Stomach smooth muscle (tissue), 2 donors: ENCODE measurements around the gene ZNF236.
"Not testable (repeated sequence)": the region's sequence is repeated elsewhere in the genome, so short reads cannot be mapped to it uniquely, and the experiment has no call there.

Experiments
- H3K27ac ChIP-seq: one replicate; pipeline ENCODE4 v1.7.0; 2013; ENCODE audit warnings: mild to moderate bottlenecking, low read length, inconsistent platforms
- H3K27me3 ChIP-seq, 2 donors: one replicate each; pipeline ENCODE4 v1.7.0; 2013; ENCODE audit warnings: low read length in 2 of 2; ENCODE audit not compliant: insufficient read depth in 2 of 2, control insufficient read depth in 1 of 2
- H3K36me3 ChIP-seq, 2 donors: one replicate each; pipeline ENCODE4 v1.7.0; 2013; ENCODE audit warnings: low read length in 2 of 2; ENCODE audit not compliant: control insufficient read depth in 2 of 2, insufficient read depth in 2 of 2
- H3K4me1 ChIP-seq: one replicate; pipeline ENCODE4 v1.7.0; 2013; ENCODE audit warnings: low read length; ENCODE audit not compliant: control insufficient read depth, insufficient read depth
- H3K4me3 ChIP-seq, 2 donors: one replicate each; pipeline ENCODE4 v1.7.0; 2013; ENCODE audit warnings: low read length in 2 of 2
- H3K9ac ChIP-seq, 2 donors: one replicate each; pipeline ENCODE4 v1.7.0; 2013; ENCODE audit warnings: low read length in 2 of 2, mild to moderate bottlenecking in 1 of 2
- H3K9me3 ChIP-seq, 2 donors: one replicate each; pipeline ENCODE4 v1.7.0; 2013; ENCODE audit warnings: low read length in 2 of 2; ENCODE audit not compliant: control insufficient read depth in 2 of 2
- donor health status: healthy.
- donor health status: Pancreatic carcinoma.

The ZNF236 gene

DNA sequence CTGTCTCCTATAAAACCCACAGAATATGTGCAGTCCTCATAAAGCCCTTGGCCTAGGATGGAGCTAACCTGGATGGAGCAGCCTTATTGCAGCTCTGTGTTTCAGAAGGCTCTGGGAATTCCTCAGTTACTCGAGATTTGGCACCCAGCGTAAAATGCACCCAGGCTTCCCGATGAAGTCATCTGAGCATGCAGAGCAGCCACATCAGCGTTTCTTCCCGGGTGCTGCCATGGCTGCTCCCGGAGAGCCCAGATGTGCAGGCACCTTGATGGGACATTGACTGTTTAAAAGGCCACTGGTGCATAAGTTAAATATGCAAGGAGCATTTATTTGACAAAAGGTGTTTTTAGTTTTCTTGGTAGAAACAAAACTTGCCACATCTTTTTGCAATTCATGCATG is 195.0 kb downstream of the ZNF236 start:
- H3K4me3 ChIP-seq, result no peak overlapping the region
- no peak overlapping the region for H3K27ac ChIP-seq
- no peak overlapping the region for H3K9ac ChIP-seq
- peaks cover 3 to 11% of the 10 kb centered on the region in 2 donors for H3K36me3 ChIP-seq
- H3K4me1 ChIP-seq, result no peaks in the 10 kb centered on the region
- no peaks in the 10 kb centered on the region for H3K27me3 ChIP-seq
- no peaks in the 10 kb centered on the region for H3K9me3 ChIP-seq

DNA sequence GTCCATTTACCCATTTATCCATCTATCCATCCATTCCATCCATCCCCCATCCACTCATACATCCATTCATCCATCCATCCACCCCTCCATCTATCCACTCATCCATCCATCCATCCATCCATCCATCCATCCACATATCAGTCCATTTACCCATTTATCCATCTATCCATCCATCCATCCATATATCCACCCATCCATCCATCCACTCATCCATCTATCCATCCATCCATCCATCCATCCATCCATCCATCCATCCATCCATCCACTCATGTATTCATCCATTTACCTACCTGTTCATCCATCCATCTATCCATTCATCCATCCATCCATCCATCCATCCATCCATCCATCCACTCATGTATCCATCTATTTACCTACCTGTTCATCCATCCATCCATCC is 196.3 kb downstream of the ZNF236 start:
- H3K4me1 ChIP-seq, H3K27ac ChIP-seq: not testable (repeated sequence)
- peaks cover 3 to 11% of the 10 kb centered on the region in 2 donors for H3K36me3 ChIP-seq

DNA sequence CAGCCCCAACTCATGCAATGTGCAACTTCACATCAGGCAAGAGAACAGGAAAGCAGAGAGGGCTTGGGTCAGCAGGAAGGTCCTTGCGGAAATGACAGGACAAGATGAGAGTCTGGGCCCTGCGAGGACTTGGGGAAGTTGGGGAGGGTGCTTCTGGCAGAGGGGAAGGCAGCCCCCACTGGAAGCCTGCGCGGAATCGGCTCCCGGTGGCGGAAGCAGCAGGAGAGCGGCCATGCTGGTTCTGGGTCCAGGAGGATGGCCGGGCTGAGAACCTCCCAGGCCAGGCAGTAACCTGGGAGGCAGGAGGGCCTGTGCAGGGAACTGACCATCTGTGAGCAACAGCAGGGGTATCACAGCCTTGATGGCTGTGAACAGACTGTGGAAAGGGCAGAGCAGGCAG is 197.3 kb downstream of the ZNF236 start:
- Histone ChIP-seq H3K9ac (no peak overlapping the region), H3K27me3 (no peaks in the 10 kb centered on the region), H3K9me3 (no peaks in the 10 kb centered on the region), H3K36me3 (peaks cover 3 to 11% of the 10 kb centered on the region in 2 donors), H3K4me1 (peaks cover 2% of the 10 kb centered on the region), H3K4me3 (no peak overlapping the region), H3K27ac (no peak overlapping the region)

More for the DNA sequence above, 196.3 kb downstream of the ZNF236 start:
- not testable (repeated sequence) for H3K4me3 ChIP-seq, H3K9me3 ChIP-seq, H3K9ac ChIP-seq, H3K27me3 ChIP-seq
